ENCODE measurements around the gene MYO18A.
"Not testable (repeated sequence)": the region's sequence is repeated elsewhere in the genome, so short reads cannot be mapped to it uniquely, and the experiment has no call there.

MYO18A gene

DNA sequence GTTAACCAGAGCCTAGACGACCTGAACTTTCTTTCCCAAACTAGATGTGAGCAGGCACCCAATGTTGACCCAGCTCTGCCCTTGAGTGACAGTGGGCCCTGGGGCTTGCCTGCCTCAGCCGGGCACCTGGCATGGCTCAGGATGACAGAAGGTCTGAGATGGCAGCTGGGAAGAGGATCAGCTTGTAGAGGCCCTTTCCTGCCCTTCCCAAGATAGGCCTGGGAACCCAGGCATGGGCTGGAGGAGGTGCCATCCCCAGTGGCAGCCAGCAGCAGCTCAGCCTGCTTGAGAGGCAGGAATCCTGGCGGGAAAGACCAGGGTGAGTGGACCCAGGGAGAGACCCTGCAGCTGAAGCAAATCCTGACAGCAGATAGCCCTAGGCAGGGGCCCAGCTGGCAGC is 78.2 kb downstream of the MYO18A start:
- no peak for DNase-seq

DNA sequence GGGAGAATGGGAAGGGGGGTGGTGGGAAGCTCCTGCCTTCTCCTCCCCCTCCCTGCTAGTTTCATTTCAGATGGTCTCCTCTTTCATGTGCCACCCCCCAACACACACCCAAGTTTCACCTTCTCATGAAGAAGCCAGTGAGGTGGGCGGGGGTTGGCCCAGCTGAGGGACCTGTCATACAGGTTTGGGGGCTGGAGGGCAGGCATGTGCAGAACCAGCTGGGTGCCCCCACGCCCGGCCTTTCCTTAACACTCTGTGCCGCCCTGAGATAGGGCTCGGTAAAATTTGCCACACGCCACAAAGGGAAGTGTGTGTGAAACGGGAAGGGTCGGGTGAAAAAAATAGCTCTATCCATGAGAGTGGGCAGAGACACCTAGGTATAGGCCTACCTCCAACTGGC is 79.9 kb downstream of the MYO18A start:
- no peak for DNase-seq

DNA sequence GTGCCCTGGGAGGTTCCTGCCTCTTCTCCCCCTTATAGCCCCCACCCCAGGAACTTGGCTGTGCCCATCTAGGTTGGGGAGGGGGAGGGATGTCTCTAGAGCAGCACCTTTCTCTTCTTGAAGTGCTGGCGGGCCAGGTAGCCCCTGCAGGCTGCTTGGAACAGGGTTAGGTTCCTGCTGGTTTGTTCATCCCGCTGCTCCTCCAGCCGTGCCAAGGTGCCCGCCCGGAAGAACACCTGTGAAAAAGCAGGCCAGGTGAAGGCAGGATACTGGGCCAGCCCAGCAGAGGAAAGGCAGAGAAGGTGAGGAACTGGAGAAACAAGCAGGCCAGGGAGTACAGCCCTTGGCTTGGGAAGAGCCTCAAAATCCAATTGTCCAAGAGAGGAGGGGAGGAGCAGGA is 80.7 kb downstream of the MYO18A start:
- DNase-seq = no peak

DNA sequence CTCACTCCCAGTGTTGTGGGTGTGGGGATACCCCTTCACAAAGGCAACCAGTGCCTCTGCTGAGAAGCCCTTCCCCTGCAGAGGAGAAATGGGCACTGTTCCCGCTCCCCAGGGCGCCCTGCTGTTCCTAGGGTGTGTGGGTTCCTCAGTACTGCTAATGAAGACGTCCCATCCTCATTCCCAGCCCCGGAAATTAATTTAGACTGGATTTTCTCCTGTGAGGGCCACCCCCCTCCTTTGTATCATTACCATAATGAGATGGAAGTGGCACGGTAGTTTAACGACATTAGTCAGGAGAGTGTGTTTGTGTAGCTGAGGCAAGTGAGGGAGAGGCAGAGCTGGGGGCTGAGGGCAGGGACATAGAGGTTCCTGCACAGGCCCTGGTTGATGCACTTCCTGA is 84.1 kb downstream of the MYO18A start:
- no peak for DNase-seq

GRCh38 chr17:29095439-29095838 is 84.8 kb downstream of the MYO18A start:
- no peak for DNase-seq

DNA sequence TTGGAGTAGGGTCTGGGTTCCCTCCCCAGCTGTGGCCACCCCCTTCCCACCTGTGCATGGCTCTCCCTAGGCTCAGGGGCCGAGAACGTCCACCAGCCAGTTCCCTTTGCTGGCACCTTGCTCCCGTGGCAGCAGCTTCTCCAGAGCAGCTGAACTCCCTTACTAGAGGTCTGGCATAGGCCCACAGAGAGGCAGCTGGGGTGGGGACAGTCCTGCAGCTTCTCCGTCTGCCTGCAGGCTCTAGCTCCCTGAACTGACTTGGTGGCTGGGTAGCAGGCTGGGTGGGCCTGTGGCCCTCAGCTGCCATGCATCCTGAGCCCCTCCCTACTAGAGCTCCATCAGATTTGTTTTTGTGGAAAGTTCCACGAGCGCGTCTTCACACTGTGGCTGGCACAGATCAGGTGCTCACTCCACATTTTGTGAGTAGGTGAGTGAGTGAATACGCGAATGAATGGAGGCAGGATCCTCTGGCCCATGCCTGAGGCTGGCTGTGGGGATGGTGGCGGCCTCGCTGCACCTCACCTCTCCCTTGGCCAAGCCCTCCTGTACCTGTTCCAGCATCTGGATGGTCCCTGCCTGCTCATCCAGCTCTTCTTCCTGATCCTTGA is 86.0 kb downstream of the MYO18A start:
- no peak for DNase-seq

DNA sequence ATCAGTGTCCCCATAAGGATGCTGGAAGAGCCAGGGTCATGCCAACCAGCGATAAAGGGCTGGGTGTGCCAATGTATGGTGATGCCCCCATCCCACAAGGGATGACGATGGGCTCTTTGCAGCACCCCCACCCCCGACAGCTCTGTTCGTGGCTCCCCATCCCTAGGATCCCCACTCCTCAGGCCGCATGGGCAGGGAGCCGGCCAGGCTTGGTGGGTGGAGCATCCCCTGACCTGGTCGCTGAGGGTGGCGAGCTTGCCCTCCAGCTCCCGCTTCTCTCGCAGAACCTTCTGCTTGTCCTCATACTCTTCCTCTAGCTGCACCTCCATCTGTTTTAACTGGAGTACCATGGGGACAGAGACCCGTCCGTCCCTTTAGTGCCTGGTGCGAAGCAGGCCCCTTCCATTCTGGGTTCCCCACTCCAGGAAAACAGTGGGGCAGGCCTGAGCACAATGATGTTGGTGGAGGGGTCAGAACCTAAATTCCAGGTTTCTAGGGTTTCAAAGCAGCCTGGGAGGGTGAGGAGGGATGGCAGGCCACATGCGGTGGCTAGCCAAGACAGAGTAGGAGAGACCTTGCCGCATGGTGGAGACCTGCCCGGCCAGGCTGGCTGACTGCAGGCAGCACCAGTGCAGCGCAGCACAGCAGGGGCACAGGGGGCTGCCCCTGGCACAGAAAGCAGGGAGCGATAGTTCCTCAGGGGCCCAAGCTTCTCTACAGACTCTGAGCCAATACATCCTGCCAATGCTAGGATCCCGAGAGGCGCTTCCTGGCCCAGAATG is 86.9 kb downstream of the MYO18A start:
- DNase-seq = no peak

DNA sequence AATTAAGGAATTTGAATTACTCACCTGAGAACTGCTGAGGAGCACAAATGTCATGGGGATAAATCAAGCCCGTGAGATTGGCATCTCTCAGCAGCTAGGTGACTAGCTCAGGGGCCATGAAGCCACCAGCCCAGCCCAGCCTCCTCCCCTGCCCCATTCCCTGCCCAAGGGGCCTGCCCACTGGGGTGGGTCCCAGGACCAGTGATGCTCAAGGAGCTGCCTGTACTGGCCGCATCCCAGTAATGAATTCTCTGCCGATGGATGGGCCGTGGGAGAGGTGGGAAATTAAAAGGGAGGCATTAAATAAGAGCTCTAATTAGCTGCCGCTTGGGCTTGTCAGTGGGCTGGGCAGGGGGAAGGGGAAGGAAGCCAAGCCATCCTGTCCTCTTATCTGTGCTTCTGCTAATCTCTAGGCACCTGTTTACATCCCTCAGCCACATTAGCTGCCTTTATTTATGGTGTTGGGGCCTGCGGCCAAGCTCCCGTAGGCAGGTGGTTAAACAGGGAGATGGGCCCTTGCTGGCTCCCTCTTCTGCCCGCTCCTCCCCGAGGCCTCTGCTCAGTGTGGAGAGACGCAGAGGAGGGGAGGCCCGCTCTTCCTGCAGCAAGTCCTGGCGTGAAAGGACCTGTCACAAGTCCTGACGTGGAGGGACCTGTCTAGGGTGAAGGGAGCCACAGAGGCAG is 88.5 kb downstream of the MYO18A start:
- DNase-seq = no peak

- no peak for DNase-seq
Observed at GRCh38 chr17:29090750-29091605, 89.2 kb downstream of the MYO18A start.

- DNase-seq = no peak
Observed at GRCh38 chr17:29090108-29090507, 90.1 kb downstream of the MYO18A start.

DNA sequence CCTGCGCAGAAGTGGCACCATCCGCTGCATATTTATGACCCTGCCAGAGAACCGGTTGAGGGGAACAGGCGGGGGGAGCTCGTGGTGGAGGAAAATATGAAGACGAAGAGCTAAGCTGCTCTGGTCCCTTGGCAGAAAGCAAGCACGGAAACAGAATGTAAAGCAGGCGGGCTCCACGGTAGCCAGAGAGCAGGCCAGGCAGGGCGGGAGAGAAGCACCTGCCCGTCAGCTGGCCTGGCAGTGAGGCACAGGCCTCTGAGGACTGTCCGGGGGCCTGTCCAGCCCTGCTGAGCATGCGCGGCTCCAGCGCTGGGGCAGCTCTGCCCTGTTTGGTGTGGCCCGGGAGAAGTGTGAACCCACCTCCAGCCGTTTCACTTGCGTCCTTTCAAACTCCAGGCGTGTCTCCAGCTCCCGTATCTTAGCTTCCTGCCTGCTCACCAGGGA is 90.6 kb downstream of the MYO18A start:
- DNase-seq = no peak

DNA sequence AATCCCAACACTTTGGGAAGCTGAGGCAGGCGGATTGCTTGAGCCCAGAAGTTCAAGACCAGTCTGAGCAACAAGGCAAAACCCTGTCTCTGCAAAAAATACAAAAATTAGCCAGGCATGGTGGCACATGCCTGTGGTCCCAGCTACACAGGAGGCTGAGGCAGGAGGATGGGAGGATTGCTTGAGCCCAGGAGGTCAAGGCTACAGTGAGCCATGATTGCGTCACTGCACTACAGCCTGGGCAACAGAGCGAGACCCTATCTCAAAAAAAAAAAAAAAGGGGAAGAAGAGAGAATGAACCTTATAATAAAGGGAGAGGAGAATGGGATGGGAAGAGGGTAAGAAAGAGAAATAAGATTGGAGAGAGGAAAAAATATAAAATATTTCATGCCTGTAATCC is 91.4 kb downstream of the MYO18A start:
- not testable (repeated sequence) for DNase-seq

GRCh38 chr17:29086628-29087332 is 93.4 kb downstream of the MYO18A start:
- DNase-seq = no peak

GRCh38 chr17:29085223-29085622 is 95.0 kb downstream of the MYO18A start:
- DNase-seq = no peak

DNA sequence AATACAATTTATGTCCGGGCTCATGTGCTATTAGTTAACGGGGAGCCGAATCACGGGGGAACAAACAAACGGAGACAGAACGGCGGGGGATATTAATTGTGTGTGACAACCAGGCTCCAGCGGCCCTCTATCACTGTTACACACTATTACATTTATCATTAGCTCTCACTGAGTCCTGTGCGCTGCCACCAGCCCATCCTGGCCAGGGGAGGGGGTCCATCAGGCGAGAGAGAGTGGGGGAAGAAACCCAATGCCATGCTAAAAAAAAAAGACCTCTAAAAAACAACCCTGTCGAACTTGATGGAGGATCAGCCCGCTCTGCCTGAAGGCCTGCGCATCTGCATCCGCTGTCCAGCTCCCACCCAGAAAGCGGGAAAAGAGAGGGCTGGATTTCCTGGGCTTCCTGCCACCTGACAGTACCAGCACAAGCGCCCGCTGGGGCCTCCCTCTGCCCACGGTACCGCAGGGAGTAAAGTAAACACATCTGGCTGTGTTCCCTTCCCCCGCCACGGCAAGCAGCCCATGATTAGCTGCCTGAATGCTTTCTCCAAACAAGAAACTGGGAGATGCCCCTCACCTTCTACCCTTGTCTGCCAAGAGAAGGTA is 95.6 kb downstream of the MYO18A start:
- DNase-seq = no peak

DNA sequence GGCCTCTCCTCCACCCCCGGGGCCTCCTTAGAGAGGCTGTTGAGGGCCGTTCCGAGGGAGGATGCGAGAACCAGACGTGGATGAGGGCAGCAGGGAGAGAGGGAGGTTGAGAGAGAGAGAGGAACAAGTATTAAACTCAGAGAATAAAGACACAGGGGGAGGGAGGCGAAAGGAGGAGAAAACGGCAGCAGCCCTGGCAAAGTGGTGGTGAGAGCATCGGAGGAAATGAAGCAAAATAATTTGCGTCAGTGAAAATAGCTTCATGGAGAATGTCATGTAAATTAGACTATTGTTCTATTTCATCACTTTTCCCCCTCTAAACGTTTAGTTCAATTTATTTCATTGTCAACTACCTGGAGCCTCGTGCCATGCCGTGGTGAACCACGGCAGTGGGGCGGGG is 99.2 kb downstream of the MYO18A start:
- DNase-seq = no peak

DNA sequence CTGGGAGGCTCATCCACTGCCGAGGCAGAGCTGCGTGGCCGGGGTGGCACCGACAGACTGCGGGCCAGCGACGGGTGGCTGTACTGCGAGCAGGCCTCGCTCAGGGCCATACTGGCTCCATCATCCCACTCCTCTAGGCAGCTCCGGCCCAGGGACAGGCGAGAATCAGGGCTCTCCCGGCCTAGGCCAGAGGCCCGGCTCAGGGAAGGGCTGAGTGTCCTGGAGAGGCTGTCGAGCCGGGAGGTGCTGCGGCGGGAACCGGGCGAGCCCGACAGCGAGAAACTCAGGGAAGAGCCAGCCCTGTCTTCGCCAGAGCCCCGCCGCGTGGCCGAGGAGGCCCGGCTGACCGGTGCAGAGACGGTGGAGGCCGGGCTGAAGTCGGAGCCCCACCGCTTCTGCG is 99.9 kb downstream of the MYO18A start:
- no peak for DNase-seq

DNA sequence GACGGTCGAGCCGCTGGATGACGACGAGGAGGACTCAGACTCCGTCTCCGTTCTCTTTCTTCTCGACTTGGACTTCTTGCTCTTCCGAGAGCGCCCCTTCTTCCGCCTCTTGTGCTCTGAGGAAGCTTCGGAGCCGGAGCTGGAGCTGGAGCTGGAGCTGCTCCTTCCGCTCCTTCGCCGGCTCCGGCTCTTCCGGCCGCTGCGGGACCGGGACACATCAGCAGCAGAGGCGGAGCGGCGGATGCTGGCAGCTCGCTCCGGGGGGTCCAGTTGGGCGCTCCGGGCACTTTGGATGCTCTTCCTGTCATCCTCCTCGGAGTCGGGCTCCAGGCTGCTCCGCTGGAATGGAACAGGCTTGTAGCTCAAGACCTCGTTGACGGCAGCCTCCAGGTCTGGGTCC is 100.3 kb downstream of the MYO18A start:
- DNase-seq = no peak

DNA sequence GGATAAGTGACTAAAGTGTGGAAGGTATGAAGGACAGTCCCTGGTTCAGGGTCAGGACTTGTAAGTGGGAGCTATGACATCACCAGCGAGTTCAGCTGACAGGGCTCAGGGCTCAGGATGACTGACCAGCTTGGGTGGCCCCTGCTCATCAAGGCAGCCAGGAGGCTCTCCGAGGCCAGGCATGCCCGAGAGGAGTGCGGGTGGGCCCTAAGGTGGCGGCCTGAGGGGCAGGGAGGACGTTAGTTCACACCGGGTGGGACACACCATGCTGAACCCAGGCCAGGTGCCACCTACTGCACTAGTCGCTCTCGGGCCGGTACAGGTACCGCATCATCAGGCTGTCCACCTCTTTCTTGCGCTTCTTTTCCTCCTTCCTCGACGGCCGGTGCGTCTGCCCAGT is 100.8 kb downstream of the MYO18A start:
- DNase-seq = no peak

DNA sequence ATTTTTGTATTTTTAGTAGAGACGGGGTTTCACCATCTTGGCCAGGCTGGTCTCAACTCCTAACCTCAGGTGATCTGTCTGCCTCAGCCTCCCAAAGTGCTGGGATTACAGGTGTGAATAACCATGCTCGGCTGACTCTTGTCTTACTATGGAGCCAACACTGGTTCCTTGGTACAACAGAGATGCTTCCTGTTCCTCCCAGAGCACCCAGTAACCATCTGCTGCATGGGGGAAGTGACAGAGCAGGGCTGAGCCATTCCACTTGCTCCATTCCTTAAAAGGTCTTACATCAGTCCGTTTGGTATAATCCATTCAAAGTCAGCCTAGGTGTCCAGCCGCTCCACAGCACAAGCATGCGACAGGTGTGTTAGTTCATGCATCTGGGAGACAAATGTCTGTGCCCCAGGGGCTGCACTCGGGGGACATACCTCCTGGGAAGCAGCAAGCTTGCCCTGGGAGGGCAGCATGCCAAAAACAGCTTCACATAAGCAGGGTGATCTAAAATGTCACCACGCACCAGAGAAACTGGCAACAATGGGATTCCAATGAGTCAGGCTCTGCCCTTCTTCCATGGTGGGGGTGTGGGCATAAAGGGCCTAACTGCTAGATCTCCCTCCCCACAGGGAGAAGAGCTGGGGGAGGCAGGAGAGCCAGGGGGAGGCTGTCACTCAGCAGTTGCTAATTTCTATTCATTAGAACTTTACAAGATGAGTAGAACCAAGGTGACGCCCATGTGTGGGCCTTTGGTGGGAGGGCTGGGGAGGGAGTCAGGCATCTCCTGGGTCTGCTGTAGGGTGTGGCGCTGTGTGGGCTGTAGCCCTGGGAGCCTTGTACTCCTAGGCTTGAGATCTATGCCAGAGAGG is 101.8 kb downstream of the MYO18A start:
- DNase-seq = no peak

- no peak for DNase-seq
Observed at GRCh38 chr17:29077320-29077719, 102.9 kb downstream of the MYO18A start.

Data from HCEC 1CT (cell line).